Fibroblast of skin of left biceps (primary cell): ENCODE results near the gene NFYC.

Experiments
- DNase-seq, 2 experiments: peaks; one replicate each; pipeline ENCODE4 v3.0.0-alpha.2; 2013; ENCODE audit warnings: low read depth in 2 of 2

The NFYC gene

DNA sequence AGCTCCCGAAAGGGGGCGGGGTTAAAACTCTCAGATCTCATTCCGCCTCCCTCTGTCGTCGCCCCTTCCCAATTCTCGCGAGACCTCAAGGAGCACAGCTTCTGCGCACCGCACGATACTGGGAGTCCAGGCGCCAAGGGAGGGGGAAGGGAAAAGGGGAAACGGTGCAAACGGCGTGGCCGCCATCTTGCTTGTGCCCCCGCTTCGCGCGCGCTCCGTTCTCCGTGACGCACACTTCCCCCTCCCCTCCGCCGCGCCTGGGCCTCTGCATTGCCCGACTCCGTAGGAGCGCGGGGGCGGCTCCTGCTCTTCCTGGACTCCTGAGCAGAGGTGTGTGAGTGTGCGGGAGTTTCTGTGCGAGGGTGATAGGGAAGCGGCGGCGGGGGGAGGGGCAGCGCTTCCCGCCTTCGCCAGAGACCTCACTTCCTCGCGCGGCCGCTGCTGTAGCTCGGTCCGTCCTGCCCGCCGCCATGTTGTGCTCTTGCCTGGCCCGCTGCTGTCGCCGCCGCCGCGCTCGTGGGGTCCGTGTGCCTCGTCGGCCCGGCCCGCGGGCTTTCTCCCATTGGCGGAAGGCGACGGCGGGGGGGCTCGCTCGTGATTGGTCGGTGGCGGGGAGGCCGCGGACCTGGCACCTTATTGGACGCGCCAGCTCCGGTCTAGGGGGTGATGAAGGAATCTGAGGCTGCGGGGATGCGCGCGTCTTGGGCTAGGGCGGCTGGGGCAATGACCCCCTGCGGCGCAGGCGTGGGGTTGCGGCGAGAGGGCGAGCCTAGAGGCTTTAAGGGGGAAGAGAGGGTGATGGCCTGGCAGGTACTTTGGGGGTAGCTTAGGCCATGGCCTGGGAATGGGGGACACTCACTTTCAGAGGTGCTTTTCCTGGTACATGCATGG, at the start of gene NFYC:
NFYC (plus strand) TSS at position 167 of the 891 bp plus-strand sequence. CDS start 47,140 bp downstream, outside the sequence.
- DNase-seq = peak; percentile 98

DNA sequence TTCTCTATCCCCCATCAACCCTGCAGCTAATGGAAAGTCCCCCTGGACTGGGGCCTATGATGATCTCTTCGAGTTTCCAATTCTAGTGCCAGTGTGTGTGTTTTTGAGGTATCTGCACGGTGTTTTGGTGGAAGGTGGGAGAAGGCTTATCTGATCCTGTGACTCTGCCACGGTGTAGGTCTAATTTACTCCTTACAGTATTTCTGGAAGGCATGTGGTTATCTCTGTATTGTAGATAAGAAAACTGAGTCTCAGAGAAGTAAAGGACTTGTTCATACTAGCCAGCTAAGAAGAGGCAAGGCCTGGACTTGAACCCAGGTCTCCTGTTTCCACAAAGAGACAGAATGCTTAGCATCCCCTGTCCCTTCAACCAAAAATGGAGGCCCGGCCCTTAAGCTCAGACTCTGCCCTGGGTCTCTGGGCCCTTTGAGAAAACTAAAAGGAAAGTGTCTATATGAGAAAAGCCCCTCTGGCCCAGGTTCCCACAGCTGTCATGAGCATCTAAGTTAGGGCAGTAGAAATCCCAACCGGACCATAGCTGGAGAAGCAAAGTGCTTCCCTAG, 46.3 kb upstream of the NFYC start:
- no peak for DNase-seq

DNA sequence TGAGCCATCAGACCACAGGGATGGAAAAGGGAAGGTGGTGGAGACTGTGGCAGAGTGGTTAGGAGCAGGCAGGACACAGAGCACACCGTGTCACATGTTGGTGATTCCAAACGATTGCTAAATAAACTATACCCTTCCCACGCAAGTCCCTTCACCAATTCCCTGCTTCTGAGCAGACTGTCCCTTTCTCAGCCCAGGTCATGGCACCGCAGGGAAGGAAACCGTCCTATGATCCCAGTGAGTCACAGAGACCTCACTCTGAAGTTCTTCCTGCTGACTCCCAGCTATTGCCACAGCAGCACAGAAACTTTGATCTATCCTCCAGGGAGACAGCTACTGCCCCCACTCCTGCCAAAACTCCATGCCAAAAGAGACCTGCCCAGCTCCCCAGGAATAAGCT, 45.2 kb upstream of the NFYC start:
- DNase-seq = no peak

DNA sequence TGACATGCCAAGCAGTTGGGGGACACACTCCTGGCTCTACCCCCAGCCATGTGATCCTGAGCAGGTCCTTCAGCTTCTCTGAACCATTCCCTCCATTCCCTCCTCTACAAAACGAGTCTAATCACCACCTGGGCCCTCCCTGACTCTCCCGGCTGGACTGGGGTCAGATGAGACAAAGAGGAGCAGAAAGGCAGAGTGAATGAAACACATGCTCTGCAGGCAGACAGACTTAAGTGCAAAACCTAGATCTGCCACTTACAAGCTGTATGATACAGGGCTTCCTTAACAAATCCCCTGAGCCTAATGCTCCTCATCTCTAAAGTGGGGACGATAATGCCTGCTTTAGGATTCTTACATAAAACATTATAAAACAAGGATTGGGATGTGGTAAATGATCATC, 43.3 kb upstream of the NFYC start:
- no peak for DNase-seq

DNA sequence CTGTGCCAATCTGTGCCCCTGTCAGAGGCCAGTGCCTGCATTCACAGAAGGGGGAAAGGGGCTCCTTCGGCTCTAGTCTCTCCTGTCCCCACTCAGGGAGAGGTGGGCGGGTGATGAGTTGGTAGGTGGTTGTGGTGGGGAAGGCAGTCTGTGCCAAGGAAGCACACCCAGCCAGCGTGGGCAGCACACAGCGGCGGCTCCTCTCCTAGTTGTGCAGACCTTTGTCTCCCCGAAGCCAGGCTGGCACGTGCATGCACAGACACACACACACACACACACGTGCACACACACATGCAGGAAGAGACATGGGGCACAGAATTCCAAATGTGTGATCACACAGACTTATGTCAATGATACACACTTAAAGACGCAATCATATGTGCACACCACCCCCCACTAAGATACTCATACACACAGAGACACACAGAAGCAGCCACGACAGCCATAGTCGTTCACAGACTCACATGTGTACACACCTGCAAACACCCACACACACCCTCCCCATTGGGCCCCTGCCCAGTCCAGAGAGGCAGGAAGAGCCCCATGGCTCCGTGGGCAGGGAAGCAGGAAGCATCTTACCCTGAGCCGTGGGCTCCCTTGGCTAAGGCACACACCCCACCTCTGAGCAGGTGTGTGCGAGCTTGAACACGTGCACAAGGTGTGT, 42.4 kb upstream of the NFYC start:
- no peak for DNase-seq

DNA sequence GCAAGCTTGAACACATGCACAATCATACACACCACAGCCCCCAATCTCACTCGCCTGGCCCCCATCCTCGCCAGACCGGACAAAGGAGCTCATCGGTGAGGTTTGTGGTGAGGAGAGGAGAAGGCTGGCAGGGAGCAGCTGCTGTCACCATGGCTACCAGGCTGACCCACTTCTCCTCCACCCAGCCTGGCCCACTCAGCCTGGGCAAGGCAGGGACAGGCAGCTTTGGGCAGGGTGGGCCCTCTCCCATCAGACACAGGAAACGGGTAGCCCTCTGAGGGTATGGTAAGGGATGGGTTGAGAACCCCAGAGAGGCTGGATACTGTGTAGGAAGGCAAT, 41.9 kb upstream of the NFYC start:
- DNase-seq = no peak

DNA sequence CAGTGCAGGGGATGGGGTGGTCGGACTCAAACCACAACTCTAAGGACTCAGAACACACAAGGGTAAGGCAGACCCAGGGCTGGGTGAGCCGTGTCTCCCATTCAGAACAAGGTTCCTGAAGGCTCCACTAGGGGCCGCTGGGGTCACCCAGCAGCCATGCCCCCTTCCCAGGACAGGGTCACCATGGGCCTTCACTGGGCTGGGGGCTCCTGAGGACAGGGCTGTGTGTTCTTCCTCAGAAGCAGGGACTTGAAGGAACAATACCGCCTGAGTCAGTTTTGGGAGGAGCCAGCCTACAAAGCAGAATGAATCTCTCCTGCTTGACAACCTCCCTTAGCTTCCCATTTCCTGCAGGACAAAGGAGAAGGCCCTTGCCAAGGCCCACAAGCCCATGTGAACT, 41.4 kb upstream of the NFYC start:
- no peak for DNase-seq

DNA sequence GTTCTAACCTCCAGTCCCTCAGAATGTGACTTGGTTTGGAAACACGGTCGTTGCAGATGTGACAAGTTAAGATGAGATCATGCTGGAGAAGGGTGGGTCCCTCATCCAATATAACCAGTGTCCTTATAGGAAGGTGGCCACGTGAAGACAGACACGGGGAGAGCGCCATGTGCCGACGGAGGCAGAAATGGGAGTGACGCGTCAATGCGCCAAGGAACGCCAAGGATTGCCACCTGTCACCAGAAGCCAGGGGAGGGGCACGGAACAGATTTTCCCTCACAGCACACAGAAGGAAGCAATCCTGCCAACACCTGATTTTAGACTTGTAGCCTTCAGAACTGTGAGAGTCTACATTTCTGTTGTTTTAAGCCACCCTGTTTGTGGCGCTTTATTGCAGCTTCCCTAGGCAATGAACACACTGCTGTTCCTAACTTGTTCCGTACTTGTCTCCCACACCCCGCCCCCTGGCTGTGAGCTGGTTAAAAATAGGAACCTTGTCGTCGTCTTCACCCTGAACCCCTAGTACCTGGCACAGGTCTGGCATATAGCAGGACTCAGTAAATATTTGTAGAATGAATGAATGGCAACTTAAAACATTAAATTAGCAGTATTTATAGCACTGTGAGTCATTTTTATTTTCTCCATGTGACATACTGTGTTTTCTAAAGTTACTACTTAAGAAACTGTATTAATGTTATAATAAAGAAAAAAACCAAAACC, 40.2 kb upstream of the NFYC start:
- DNase-seq = no peak

DNA sequence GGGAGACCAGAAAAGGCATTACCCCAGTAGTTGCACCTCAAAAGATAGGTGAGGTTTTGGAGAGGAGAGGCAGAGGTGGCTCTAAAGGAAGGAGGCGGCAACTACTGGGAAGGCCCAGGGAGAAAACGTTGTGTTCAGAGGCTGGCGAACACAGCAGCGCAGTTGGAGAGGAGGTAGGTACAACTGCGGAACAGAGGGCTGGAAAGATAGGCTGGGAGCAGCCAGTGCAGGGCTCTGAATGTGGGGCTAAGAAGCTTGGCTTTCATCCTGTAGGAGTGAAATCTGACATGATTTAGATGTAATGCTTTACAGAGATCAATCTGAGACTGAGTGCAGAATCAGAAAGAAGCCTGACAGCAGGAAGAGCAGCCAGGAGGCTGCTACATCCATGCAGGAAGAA, 39.0 kb upstream of the NFYC start:
- DNase-seq = no peak

DNA sequence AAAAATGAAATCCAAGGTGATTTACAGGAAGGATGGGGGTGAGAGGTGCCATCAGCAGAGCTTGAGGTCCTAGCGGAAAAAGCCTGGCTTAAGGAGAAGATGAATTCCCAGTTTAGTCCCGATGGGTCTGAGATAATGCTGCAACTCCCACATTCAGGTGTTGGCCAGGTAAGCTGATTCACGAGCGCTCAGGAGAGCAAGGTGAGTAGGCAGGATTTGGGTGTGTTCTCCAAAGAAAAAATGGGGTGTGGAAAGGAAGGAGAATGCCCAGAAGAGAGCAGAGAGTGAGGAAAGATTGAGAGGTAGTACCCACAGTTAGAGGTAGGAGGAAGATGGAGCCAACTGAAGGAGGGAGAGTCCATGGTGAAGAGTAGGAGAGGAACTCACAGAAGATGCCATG, 38.5 kb upstream of the NFYC start:
- DNase-seq = no peak

DNA sequence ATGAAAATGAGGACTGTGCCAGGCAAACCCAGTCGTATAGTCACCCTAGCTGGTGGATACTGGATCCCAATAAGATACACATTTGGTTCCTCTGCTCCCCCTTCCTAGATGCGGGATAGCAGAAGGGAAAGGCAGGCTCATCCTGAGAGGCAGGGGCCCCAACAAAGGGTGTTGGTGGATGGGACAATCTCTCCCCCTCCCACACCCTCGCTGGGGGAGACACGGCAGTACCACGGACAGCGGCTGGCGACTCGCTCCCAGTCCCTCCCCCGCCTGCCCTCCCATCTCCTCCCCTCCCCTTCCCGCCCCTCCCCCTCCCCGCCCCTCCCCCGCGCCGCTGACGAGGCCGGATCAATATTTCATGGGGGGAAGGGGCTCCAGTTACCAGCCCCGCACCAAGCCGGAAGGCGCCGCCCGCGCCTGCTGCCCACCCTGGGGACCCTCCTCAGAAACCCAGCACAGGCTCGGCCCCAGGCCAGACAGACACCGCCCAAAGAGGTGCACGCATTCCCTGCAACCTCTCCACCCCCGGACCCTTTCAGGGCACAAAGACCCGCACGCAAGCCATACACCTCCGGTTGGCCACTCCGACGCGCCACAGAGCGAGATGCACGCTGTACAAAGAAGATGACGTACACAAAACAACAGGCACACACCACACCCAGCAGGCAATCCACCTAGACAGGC, 37.5 kb upstream of the NFYC start:
- DNase-seq = no peak

DNA sequence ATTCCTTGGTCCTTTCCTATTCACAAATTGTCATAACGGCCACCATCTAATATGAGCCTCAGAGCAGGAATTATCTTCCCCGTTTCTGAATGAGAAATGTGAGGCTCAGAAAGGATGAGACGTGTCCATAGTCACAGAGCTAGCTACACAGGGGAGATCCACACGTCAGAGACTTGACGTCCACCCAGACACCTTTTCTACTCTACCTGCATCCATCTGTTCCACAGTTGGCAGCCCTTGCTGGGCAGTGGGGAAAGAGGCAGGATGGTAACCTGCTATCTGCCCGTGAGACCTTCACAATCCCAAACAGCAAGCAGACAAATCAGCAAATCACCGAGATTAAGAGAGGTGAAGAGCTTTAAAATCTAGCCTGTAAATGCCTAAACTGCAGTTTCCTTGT, 34.5 kb upstream of the NFYC start:
- DNase-seq = no peak

DNA sequence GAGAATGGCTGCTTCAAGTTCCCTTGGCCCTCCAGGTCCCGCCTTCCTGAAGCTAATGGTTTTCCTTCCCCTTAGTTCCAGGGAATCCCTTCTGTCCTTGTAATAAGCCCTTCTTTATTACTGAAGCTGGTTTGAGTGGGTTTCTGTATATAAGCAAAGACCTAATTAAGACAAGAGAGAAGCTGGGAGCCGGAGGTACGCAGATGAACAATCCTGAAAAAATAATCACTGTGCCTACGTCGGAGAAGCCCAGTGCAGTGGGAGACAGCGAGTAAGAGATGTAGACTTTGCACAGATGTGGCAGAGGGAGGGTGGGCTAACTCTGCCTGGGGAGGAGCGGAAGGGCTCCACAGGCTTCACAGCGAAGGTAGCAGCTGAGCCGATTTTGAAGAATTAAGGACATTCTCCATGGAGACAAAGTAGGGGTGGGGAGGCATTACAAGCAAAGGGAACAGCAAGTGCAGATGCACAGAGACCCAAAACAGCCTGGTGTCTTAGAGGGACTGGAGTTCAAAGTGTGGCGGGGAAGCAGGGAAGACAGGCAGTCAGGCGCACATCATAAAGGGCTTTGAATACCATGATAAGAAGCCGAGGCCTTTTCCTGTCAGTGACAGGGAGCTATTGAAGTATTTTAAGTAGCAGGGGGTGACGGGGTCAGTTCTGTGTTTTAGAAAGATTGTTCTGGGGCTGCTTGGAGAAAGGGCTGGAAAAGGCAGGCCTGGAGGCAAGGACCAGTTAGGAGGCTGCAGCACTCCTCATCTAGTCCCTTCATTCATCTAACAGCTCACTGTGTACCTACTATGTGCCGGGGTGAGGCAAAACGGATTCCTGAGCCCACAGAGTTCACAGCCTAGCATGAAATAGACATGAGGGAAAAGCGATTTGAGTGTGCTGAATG, 32.5 kb upstream of the NFYC start:
- DNase-seq = no peak

DNA sequence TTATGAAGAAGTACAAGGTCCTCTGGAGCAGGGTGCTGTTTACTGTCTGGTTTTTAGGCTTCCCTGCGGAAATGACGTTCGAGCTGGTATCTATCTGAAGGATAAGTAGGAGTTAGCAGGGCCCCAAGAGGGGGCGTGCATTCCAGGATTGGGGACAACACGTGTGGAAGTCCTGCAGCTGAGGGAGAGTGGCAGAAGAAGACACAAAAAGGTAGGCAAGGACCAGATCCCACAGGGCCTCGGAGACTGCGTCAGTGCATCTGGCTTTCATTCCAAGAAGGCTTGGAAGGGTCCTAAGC, 31.9 kb upstream of the NFYC start:
- no peak for DNase-seq

DNA sequence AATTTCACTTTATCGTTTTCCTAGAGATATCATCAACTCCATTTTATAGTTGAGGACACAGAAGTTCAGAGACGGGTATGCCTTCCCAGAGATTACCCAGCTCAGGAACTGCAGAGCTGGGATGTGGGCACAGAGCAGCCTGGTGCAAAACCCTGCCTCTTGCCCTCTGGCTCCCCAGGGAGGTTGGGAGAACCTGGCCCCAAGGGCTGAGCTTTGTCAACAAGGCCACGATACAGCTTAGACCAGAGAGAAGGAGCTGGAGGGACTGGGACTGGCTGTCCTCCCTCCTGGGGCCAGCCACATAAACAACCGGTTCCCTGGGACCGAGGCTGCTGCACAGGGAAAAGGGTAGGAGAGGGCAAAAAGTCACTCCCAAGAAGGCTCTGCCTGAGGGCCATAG, 29.8 kb upstream of the NFYC start:
- DNase-seq = no peak

DNA sequence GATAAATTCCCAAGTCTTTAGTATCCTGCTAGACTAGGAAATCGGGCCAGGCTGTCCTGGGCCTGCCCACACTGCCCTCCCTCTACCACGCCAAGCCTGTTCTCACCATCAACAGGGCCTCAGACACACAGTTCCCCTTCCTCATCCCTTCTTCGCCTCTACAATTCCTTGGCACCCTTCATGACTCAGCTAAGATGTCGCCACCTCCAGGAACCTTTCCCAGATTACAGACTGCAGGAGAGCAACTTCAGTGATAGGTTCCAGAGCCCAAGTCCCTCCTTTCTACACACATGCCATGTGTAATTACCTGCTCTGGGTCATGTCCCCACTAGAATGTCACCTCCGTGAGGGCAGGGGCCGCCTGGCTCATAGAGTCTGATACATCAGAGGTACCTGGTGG, 29.4 kb upstream of the NFYC start:
- no peak for DNase-seq

DNA sequence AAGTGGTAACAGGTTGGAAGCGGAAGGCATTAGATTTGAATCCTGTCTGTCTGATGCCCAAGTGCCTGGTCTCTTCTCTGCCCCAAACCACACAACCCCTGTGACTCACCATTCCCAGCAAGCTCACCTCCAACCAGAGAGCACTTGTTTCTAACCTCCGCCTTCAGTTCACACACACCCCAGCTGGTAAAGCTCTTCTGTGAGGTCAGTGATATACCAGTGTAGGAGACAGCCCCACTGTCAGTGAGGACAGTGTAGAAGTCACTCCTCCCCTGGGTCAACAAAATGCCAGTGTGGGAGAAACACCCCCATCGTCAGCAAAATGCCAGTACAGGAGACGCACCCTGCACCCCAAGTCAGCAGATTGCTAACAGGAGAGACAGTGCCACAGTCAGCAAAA, 28.6 kb upstream of the NFYC start:
- no peak for DNase-seq

DNA sequence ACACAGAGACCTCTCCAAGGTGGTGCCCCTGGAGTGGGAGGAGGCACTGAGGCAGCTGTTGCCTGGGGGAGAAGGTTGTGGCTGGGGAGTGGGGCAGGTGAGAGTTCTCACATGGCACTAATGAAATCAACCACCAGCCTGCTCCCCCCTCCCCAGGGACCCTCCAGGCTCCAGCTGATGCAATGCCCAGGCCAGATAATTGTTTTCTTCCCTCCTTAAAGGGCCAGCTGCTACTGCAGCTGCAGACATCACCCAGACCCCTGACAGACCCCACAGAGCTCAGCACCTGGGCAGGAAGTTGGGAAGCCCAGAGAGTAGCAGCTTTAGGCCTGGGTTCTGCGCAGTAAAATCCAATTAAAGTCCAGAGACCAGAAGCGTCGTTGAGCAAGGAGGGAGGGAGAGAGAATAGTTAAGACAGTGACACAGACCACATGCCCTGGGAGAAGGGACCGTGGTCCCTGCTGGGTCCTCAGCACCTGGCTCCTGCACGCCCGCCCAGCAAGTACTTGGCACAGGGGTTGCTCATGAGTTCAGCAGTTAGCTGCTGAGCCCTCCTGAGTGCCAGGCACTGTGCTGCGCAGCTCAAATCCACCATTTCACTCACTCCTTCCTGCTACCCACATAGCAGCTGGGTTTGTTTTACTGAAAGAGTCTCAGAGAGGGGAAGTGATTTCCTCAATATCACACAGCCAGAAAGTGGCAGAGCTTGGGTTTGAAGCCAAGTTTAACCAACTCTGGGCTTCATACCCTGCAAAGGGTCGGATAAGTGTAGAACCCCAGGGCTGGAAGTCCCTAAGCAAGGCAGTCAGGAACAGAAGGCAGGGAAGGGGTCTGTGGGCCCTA, 28.0 kb upstream of the NFYC start:
- no peak for DNase-seq

DNA sequence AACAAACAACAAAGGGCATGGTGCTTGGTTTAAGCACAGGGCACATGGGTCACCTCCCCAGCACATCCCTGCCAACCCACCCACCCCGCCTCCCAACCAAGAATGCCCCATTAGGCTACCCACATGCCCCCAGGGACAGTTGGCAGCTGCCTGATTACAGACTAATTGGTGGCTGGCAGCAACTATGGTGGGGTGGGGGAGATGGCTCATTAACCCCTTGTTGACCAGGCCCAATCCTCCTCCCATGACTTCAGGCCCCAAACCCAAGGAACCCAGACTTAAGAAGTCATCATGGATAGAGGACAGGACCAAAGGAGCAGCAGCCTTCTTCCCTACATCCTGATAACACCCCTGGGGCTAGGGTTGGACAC, 27.4 kb upstream of the NFYC start:
- no peak for DNase-seq

DNA sequence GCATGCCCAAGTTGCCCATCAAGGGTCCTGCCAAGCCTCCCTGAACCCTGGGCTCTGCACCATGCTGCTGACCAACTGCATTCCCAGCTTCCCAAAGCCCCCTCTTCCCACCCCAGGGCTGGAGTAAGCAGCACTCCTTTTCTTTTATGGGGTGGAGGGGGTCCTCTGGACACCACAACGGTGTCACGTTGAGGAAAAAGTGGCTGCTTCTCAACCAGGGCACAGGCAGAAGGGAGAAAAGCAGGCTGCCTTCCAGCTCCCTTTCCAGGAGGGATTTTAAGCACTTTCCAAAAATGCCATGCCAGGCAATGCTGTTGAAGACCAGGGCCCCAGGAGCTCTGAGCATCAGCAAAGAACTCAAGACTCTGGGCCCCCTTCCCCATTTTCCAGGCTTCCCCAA, 26.7 kb upstream of the NFYC start:
- no peak for DNase-seq
